Measurements from ENCODE around the gene CHD5.

CHD5 gene

GRCh38 chr1:6090996-6091822 lies 88.9 kb downstream of the CHD5 start:
- DNase-seq (ENCODE audit: insufficient read length, low spot score) (no peak), FAIRE-seq (no peak)
- TF ChIP-seq SPI1 (IDR thresholded peaks at IDR 0.05; ENCODE audit: low read depth, low read length) (no peak), PAX5 (IDR thresholded peaks at IDR 0.05; ENCODE audit: insufficient read depth, low read length, severe bottlenecking) (no peak), POU2F2 (IDR thresholded peaks at IDR 0.05; ENCODE audit: low read depth, low read length) (no peak), POLR2AphosphoS5 (IDR thresholded peaks at IDR 0.05; ENCODE audit: low read depth, low read length) (no peak), TAF1 (IDR thresholded peaks at IDR 0.05; ENCODE audit: low read depth, low read length) (no peak), POLR2A (IDR thresholded peaks at IDR 0.05; ENCODE audit: low read depth, low read length) (no peak)

DNA sequence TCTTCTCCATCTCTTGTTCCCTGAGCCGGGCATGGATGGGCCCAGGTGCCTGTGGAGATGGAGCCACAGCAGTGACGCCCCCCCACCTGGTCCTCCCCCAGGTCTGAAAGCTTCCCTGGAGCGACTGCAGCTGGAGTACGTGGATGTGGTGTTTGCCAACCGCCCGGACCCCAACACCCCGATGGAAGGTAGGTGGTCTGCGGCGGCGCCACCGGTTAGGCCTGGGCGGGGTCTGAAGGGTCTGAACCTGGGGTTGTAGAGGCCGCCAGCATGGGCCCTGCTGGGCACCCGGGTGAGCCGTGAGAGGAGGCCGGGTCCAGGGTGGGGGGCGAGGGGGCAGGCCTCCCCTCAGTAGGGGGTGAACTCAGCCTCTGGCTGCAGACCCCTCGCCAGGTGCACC lies 89.8 kb downstream of the CHD5 start:
- no peak for TF ChIP-seq POU2F2 (IDR thresholded peaks at IDR 0.05; ENCODE audit: low read depth, low read length)
- TF ChIP-seq POLR2A (IDR thresholded peaks at IDR 0.05; ENCODE audit: low read depth, low read length), result no peak
- no peak for TF ChIP-seq PAX5 (IDR thresholded peaks at IDR 0.05; ENCODE audit: insufficient read depth, low read length, severe bottlenecking)
- no peak for TF ChIP-seq POLR2AphosphoS5 (IDR thresholded peaks at IDR 0.05; ENCODE audit: low read depth, low read length)
- TF ChIP-seq SPI1 (IDR thresholded peaks at IDR 0.05; ENCODE audit: low read depth, low read length), result no peak
- no peak for TF ChIP-seq TAF1 (IDR thresholded peaks at IDR 0.05; ENCODE audit: low read depth, low read length)
- FAIRE-seq, result no peak
- no peak for DNase-seq (ENCODE audit: insufficient read length, low spot score)

GRCh38 chr1:6088956-6089355 lies 91.2 kb downstream of the CHD5 start:
- TF ChIP-seq POLR2AphosphoS5 (IDR thresholded peaks at IDR 0.05; ENCODE audit: low read depth, low read length), result no peak
- TF ChIP-seq TAF1 (IDR thresholded peaks at IDR 0.05; ENCODE audit: low read depth, low read length), result no peak
- TF ChIP-seq SPI1 (IDR thresholded peaks at IDR 0.05; ENCODE audit: low read depth, low read length), result no peak
- TF ChIP-seq POU2F2 (IDR thresholded peaks at IDR 0.05; ENCODE audit: low read depth, low read length), result no peak
- TF ChIP-seq PAX5 (IDR thresholded peaks at IDR 0.05; ENCODE audit: insufficient read depth, low read length, severe bottlenecking), result no peak
- TF ChIP-seq POLR2A (IDR thresholded peaks at IDR 0.05; ENCODE audit: low read depth, low read length), result no peak
- DNase-seq (ENCODE audit: insufficient read length, low spot score) (no peak), FAIRE-seq (no peak)

GRCh38 chr1:6087958-6088357 lies 92.2 kb downstream of the CHD5 start:
- FAIRE-seq (no peak), DNase-seq (ENCODE audit: insufficient read length, low spot score) (no peak)
- TF ChIP-seq TAF1 (IDR thresholded peaks at IDR 0.05; ENCODE audit: low read depth, low read length), result no peak
- TF ChIP-seq POU2F2 (IDR thresholded peaks at IDR 0.05; ENCODE audit: low read depth, low read length), result no peak
- no peak for TF ChIP-seq POLR2AphosphoS5 (IDR thresholded peaks at IDR 0.05; ENCODE audit: low read depth, low read length)
- no peak for TF ChIP-seq SPI1 (IDR thresholded peaks at IDR 0.05; ENCODE audit: low read depth, low read length)
- TF ChIP-seq PAX5 (IDR thresholded peaks at IDR 0.05; ENCODE audit: insufficient read depth, low read length, severe bottlenecking), result no peak
- no peak for TF ChIP-seq POLR2A (IDR thresholded peaks at IDR 0.05; ENCODE audit: low read depth, low read length)

DNA sequence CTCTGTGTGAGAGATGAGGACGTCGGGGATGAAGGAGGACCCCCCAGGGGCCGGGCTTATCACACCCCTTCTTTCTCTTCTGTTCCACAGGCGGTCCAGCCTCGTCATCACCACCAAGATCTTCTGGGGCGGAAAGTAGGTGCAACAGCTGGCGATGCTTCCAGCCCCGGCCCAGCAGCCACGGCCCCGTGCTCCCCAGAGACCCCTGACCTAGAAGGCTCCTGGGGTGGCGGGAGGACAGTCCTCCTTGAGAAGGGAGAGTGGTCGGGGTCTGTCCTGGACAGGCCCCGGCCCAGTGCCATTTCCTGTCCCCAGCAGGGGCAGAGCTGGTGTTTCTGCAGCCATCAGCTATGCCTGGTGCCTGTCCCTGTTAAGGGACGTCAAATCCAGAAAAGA lies 92.7 kb downstream of the CHD5 start:
- no peak for TF ChIP-seq TAF1 (IDR thresholded peaks at IDR 0.05; ENCODE audit: low read depth, low read length)
- TF ChIP-seq POLR2A (IDR thresholded peaks at IDR 0.05; ENCODE audit: low read depth, low read length), result no peak
- TF ChIP-seq SPI1 (IDR thresholded peaks at IDR 0.05; ENCODE audit: low read depth, low read length), result no peak
- TF ChIP-seq POU2F2 (IDR thresholded peaks at IDR 0.05; ENCODE audit: low read depth, low read length), result no peak
- no peak for TF ChIP-seq POLR2AphosphoS5 (IDR thresholded peaks at IDR 0.05; ENCODE audit: low read depth, low read length)
- TF ChIP-seq PAX5 (IDR thresholded peaks at IDR 0.05; ENCODE audit: insufficient read depth, low read length, severe bottlenecking), result no peak
- FAIRE-seq (no peak), DNase-seq (ENCODE audit: insufficient read length, low spot score) (no peak)

DNA sequence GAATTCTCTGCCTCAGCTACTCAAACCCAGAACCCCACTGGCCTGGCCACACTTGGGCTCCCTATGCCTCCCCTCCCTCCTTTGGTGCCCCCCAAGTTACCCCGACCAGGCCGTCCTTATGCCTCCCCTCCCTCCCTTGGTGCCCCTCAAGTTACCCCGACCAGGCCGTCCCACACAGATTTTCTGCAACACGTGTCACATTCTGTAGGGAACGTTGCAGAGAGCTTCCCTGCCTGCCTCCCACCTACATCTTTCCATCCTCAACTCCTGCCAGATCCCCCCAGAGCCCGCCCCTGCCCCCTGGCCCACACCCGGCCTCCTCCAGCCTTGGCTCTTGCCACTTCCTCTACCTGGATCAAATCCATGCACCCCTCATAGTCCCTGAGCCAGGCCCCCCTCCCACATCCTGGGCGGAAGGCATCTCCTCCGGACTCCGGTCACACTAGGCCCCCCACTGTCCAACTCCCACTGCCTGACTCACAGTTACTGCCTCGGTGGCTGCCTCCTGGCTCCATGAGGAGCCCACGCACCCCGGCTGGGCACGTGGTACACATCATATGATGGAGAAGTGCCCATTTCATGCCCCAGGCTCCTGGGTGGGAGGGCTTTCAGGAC lies 93.3 kb downstream of the CHD5 start:
- no peak for DNase-seq (ENCODE audit: insufficient read length, low spot score)
- TF ChIP-seq POU2F2 (IDR thresholded peaks at IDR 0.05; ENCODE audit: low read depth, low read length) (no peak), TAF1 (IDR thresholded peaks at IDR 0.05; ENCODE audit: low read depth, low read length) (no peak), POLR2A (IDR thresholded peaks at IDR 0.05; ENCODE audit: low read depth, low read length) (no peak), PAX5 (IDR thresholded peaks at IDR 0.05; ENCODE audit: insufficient read depth, low read length, severe bottlenecking) (no peak), SPI1 (IDR thresholded peaks at IDR 0.05; ENCODE audit: low read depth, low read length) (no peak), POLR2AphosphoS5 (IDR thresholded peaks at IDR 0.05; ENCODE audit: low read depth, low read length) (no peak)
- no peak for FAIRE-seq

DNA sequence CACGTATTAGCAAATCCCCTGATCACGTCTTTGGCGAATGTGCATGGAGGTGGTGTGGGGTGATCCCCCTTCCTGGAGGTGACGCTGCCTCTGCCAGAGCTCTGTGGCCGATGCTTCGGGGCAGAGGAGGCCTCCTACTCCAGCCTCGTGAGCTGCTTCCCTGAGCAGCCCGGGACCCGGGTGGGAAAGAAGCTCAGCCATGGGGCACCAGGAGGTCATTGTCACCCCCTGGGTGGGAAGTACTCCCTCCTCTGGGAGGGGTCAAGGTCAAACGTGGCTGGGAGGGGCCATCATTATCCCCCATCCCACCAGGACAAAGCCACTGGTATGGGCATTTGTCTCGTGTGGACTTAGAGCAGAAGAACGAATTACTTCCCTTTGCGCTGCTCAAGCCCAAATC lies 93.8 kb downstream of the CHD5 start:
- FAIRE-seq (no peak), DNase-seq (ENCODE audit: insufficient read length, low spot score) (no peak)
- TF ChIP-seq SPI1 (IDR thresholded peaks at IDR 0.05; ENCODE audit: low read depth, low read length) (no peak), POU2F2 (IDR thresholded peaks at IDR 0.05; ENCODE audit: low read depth, low read length) (no peak), POLR2A (IDR thresholded peaks at IDR 0.05; ENCODE audit: low read depth, low read length) (no peak), TAF1 (IDR thresholded peaks at IDR 0.05; ENCODE audit: low read depth, low read length) (no peak), POLR2AphosphoS5 (IDR thresholded peaks at IDR 0.05; ENCODE audit: low read depth, low read length) (no peak), PAX5 (IDR thresholded peaks at IDR 0.05; ENCODE audit: insufficient read depth, low read length, severe bottlenecking) (no peak)

DNA sequence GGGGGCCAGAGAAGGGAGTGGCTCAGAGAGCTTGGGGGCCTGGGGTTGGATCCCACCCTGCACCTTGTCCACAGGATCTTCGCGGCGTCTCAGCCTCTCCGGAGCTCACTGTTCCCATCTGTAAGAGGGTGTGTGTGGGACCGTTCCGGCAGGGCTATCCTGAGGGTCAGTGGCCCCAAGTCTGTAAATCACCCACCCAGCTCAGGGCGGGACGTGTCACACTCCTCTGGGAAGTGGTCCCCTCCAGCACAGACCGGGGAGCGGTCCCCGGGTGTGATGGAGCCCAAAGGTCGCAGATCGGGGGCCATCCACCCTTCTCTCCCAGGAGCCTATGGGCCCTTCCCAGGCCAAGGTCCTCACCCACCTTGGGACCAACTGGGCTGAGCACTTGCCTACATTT lies 94.5 kb downstream of the CHD5 start:
- TF ChIP-seq POU2F2 (IDR thresholded peaks at IDR 0.05; ENCODE audit: low read depth, low read length), result no peak
- TF ChIP-seq POLR2AphosphoS5 (IDR thresholded peaks at IDR 0.05; ENCODE audit: low read depth, low read length), result no peak
- TF ChIP-seq POLR2A (IDR thresholded peaks at IDR 0.05; ENCODE audit: low read depth, low read length), result no peak
- FAIRE-seq, result no peak
- no peak for DNase-seq (ENCODE audit: insufficient read length, low spot score)

DNA sequence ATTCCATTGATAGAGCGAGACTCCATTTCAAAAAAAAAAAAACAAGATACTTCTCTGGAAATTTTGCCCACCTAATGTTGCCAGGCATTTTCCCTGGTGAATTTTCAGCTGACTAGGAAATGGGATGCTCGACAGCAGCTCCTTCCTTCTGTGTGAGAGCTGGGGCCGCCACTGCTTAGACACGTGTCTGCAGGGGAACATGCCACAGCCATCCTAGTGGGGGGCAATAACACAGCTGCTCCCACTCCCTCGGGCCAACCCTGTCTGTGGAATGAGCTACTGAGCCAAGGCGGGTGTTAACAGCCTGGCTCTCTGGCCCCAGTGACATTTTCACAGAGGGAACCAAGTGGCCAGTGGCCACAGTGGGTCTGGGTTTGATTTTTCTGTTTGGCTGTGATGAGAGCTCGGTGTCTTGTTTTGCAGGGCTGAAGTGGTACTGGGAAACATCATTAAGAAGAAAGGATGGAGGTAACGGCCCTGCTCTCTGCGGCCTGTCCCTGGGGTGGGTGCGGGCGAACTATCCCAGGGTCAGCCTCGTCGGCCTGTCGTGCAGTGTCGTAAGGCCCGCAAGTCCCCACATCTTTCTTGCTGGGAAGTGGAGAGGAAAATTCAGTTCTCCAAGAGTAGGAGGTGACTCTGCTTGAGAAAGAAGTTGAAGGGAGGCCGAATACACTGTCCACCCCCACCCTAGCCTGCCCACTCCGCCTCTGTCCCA lies 95.2 kb downstream of the CHD5 start:
- no peak for FAIRE-seq
- no peak for TF ChIP-seq SPI1 (IDR thresholded peaks at IDR 0.05; ENCODE audit: low read depth, low read length)
- no peak for TF ChIP-seq POU2F2 (IDR thresholded peaks at IDR 0.05; ENCODE audit: low read depth, low read length)
- TF ChIP-seq TAF1 (IDR thresholded peaks at IDR 0.05; ENCODE audit: low read depth, low read length), result no peak
- TF ChIP-seq PAX5 (IDR thresholded peaks at IDR 0.05; ENCODE audit: insufficient read depth, low read length, severe bottlenecking), result no peak
- TF ChIP-seq POLR2AphosphoS5 (IDR thresholded peaks at IDR 0.05; ENCODE audit: low read depth, low read length), result no peak
- no peak for TF ChIP-seq POLR2A (IDR thresholded peaks at IDR 0.05; ENCODE audit: low read depth, low read length)
- DNase-seq (ENCODE audit: insufficient read length, low spot score), result no peak

Measured in GM12891 (cell line).